DMS53 treated with DMSO at 0.1 percent for 48 hours (cell line): ENCODE measurements around the gene WDR62.

Source experiments
- DNase-seq: peaks from one replicate; lab custom pipeline; 2025; ENCODE audit not compliant: unreplicated experiment; lab: John Stamatoyannopoulos, UW

WDR62 gene

GRCh38 chr19:36139473-36140303 is 85.0 kb downstream of the WDR62 start, which contains the start of gene CAPNS1:
CAPNS1 (plus strand) TSS chr19:36140066; CDS start chr19:36141012, 946 bp downstream.
- peak; percentile 94 for DNase-seq

- DNase-seq = peak; percentile 57
Observed at GRCh38 chr19:36140304-36141038, 85.8 kb downstream of the WDR62 start.

DNA sequence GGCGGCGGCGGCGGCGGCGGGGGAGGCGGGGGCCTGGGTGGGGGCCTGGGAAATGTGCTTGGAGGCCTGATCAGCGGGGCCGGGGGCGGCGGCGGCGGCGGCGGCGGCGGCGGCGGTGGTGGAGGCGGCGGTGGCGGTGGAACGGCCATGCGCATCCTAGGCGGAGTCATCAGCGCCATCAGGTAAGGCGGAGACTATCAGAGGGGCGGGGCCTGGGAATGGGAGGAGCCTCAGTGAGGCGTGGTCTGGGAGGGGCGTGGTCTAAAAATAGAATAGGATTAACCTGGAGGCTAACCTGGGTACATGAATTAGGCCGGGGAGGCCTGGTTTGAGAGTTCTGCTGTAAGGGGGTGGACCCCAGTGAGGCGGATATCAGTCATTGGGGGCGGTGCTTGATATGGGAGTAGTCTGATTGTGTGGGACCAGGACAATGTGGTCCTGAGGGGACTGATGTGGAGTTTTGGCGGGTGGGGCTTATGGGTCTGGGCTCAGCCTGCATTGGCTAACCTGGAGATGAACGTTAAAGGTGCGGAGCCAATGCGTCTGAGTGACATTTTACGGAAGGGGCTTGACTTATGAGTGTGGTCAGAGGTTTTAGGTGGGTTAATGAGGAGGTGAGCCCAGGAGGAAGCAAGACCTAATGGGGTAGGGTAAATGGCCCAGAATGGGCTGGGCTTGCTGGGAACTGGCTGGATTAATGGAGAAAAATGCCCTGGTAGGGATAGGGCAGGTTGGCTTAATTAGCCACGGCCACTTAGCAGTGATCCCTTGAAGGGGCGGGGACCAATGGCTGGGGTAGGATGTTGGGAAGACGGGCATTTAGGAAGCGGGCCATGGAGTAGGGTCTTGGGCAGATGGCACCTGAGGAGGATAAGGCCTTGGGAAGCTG is 86.6 kb downstream of the WDR62 start:
- DNase-seq = peak; percentile 60

- DNase-seq = no peak
Observed at GRCh38 chr19:36142046-36142445, 87.3 kb downstream of the WDR62 start.

- DNase-seq = no peak
Observed at GRCh38 chr19:36142496-36142895, 87.8 kb downstream of the WDR62 start.

DNA sequence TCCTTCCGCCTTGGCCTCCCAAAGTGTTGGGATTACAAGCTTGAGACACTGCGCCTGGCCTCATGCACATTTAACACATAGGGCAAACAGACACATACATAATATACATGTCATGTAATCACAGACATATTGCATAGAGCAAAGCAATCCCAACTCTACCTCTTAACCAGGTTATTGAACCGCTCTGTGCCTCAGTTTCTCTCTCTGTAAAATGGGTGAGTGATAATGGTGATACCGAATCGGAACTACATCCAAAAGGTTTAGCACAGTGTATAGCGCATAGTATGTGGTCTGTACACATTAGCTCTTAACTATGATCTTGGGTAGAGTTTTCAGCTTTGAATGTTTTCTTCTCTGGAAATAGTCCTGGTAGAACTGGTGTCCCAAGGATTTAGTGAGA is 89.9 kb downstream of the WDR62 start:
- no peak for DNase-seq

GRCh38 chr19:36149673-36150406 is 95.1 kb downstream of the WDR62 start:
- no peak for DNase-seq

GRCh38 chr19:36150586-36150985 is 95.9 kb downstream of the WDR62 start:
- DNase-seq = no peak

DNA sequence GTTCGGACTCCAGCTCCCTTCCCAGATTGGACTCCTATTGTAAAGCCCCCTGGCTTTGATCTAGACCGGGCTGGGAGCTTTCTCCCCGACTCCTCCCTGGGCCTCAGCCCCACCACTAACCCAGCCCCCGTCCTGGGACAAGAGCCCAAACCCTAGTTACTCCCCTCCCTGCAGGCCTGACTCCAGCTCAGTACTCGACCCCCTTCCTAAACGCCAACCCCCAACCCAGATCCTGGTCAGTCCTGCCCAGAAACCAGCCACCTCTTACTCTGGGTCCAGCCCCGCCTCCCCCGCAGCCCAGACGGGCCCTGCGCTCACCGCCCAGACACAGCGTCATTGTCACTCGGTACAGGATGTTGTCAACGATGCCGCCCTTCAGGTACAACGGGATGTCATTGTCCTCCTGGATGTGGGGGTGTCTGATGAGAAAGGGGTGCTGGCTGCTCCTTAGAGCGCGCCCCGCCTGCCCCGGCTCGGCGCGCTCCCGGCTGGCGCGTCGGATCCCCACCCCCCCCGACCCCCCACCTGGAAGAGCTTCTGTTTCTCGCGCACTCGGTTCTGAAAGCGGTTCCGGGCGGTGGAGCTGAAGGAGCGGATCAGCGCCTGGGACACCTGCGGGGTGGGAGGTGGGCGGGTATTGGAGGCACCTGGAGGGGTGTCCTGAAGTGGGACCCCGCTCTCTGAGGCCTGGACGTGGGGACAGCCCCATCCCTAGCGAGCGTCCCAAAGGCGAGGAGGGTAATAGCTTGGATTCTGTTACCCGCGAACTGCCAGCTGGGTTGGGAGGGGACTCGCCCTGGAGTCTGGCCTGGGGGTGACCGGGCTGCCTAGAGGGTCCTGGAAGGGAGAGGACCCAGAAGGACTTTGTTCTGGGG is 96.7 kb downstream of the WDR62 start:
- no peak for DNase-seq

DNA sequence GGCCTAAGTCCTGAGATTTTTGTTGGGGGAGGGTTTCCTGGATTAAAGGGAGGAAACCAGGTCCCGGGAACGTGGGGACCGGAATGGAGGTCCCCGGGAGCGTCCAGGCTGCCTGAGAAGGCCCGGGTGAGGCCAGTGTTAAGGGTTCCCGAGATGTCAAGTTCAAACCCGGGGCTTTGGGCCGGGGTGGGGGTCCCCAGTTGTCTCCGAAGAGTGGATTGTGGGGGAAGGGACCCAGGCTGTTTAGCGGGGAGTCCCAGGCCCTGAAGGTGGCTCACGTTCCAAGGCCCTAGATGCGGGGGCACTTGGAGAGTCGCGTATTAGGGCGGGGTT is 97.3 kb downstream of the WDR62 start:
- no peak for DNase-seq

DNA sequence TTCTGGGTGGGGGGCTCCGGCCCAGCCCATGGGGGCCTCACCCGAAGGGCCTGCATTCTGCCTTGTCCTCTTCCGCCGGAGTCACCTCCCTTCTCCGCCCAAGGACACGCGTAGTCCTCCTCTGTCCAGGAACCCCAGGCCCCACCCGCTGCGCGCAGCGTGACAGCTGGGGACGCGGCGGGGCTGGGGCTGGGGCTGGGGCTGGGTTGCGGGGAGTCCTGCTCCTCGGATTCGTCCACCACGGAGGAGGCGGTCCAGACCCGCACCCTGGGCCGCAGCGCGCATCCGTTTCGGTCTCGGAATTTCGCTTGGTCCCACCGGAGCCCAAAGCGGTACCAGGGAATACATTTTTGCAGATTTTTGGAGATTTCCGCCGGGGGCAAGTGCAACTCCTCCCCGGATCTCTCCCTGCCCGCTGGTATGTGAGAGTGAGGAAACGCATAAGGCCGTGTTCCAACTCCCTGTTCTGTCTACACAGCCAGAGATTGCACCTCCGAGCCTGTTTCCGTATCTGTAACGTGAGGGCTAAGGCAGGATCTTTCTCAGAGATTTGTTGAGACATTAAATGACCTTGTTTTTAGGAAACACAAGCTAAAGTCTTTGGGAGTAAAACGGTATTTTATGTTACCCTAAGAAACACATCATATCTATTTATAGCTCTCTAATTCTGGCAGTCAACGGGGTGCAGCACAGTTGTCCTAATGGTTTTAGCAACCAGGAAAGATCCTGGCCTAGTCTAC is 97.8 kb downstream of the WDR62 start, which contains the start of gene COX7A1:
Gene COX7A1 (minus strand): TSS at position 96 of the 740 bp plus-strand sequence. CDS start 40 bp downstream, at position 56.
- DNase-seq = no peak

GRCh38 chr19:36153126-36153525 is 98.4 kb downstream of the WDR62 start:
- no peak for DNase-seq
